ENCODE measurements around the gene SFRP2. TPM values are rescaled to one million over a fixed set of nuclear protein-coding genes. Genes with fewer than 3 reads are reported as not detected.

The SFRP2 gene
- total and polyA plus RNA-seq, 4 donors = 0.08 to 0.09 TPM; not detected in 2

GRCh38 chr4:153765894-153766293 is 23.0 kb downstream of the SFRP2 start (continued):
- no peak for TF ChIP-seq NR2F2 (IDR thresholded peaks at IDR 0.05)
- TF ChIP-seq HNF4G (IDR thresholded peaks at IDR 0.05) = no peak
- no peak for TF ChIP-seq HNF4A (conservative IDR thresholded peaks at IDR 0.05)

- Histone ChIP-seq H3K36me3 (ENCODE audit: control insufficient read depth in 4 of 4, insufficient read depth in 3 of 4, low read depth in 1 of 4, low read length in 3 of 4) (no peaks in the 10 kb centered on the region), H3K9ac (ENCODE audit: low read depth in 1 of 2, low read length in 2 of 2) (no peak overlapping the region), H3K27ac (ENCODE audit: low read depth in 1 of 2, low read length in 2 of 2) (no peak overlapping the region), H3K4me3 (ENCODE audit: low read depth in 1 of 3, low read length in 3 of 3) (no peak overlapping the region), H3K9me3 (ENCODE audit: control insufficient read depth in 4 of 4, low read length in 3 of 4) (no peaks in the 10 kb centered on the region), H3K27me3 (ENCODE audit: control insufficient read depth in 4 of 4, insufficient read depth in 4 of 4, low read length in 3 of 4) (peaks cover 0 to 7% (median 1%) of the 10 kb centered on the region in 4 donors), H3K4me1 (ENCODE audit: control insufficient read depth in 4 of 4, insufficient read depth in 4 of 4, low read length in 3 of 4) (peaks cover 0 to 3% (median 1%) of the 10 kb centered on the region in 4 donors)
- no peak for DNase-seq (ENCODE audit: low spot score)
- TF ChIP-seq ZBTB33 (IDR thresholded peaks at IDR 0.05) (no peak), NR2F2 (IDR thresholded peaks at IDR 0.05) (no peak), GABPA (IDR thresholded peaks at IDR 0.05 in 1 of 2, conservative IDR thresholded peaks at IDR 0.05 in 1 of 2) (no peak), YY1 (IDR thresholded peaks at IDR 0.05) (no peak), RXRA (IDR thresholded peaks at IDR 0.05) (no peak), EGR1 (IDR thresholded peaks at IDR 0.05; ENCODE audit: low read depth in 2 of 2) (no peak), ATF3 (IDR thresholded peaks at IDR 0.05) (no peak), SP1 (IDR thresholded peaks at IDR 0.05) (no peak), JUND (IDR thresholded peaks at IDR 0.05) (no peak), HNF4G (IDR thresholded peaks at IDR 0.05) (no peak)
- WGBS = 65% methylated on average over 5 of the region's 5 CpGs
Observed at GRCh38 chr4:153764601-153765368, 24.1 kb downstream of the SFRP2 start.

- Histone ChIP-seq H3K4me3 (ENCODE audit: low read depth in 1 of 3, low read length in 3 of 3) (no peak overlapping the region), H3K9ac (ENCODE audit: low read depth in 1 of 2, low read length in 2 of 2) (no peak overlapping the region), H3K27ac (ENCODE audit: low read depth in 1 of 2, low read length in 2 of 2) (no peak overlapping the region), H3K9me3 (ENCODE audit: control insufficient read depth in 4 of 4, low read length in 3 of 4) (no peaks in the 10 kb centered on the region), H3K27me3 (ENCODE audit: control insufficient read depth in 4 of 4, insufficient read depth in 4 of 4, low read length in 3 of 4) (peaks cover 0 to 13% (median 1%) of the 10 kb centered on the region in 4 donors), H3K36me3 (ENCODE audit: control insufficient read depth in 4 of 4, insufficient read depth in 3 of 4, low read depth in 1 of 4, low read length in 3 of 4) (no peaks in the 10 kb centered on the region), H3K4me1 (ENCODE audit: control insufficient read depth in 4 of 4, insufficient read depth in 4 of 4, low read length in 3 of 4) (peaks cover 0 to 9% (median 4%) of the 10 kb centered on the region in 4 donors)
- 98% methylated on average over 1 of the region's 1 CpG for WGBS
- TF ChIP-seq RAD21 (IDR thresholded peaks at IDR 0.05) (peak in 1 of 2 donors; percentile 10), CTCF (IDR thresholded peaks at IDR 0.05; ENCODE audit: low read depth, low read length, missing input control) (no peak)
- DNase-seq (ENCODE audit: low spot score) = no peak
Observed at GRCh38 chr4:153763404-153763803, 25.5 kb downstream of the SFRP2 start.
